K562 (cell line): Measurements from ENCODE around the gene ARF1. TPM values are rescaled to one million over a fixed set of nuclear protein-coding genes. Genes with fewer than 3 reads are reported as not detected.

Experiments
- ATAC-seq: fragments of 200-7000 bp; cut with Tn5 transposase; 3 replicates; pipeline ENCODE4 v1.9.1; 2020; ENCODE audit warnings: moderate library complexity
- BruUV-seq: library from RNA; stranded (reverse); fragments of 400-500 nt; replicated peaks from 2 replicates; lab custom pipeline; 2021; lab: Mats Ljungman, UMichigan
- CTCF ChIA-PET: fragments of 300-600 bp; formaldehyde crosslinking; extraction: SDS; loops from one replicate; lab custom pipeline; 2021; ENCODE audit warnings: low intra/inter-chr PET ratio; lab: Yijun Ruan, JAX
- POLR2A ChIA-PET: fragments of 300-600, 350-650 bp; sonication (Branson Sonifier 250); formaldehyde crosslinking; extraction: SDS; loops from one replicate; lab custom pipeline; 2021; ENCODE audit warnings: antibody characterized with exemption, inconsistent platforms; lab: Yijun Ruan, JAX
- DNase-seq, 4 experiments: peaks; one replicate each; pipeline versions ENCODE4 v3.0.0 to v3.0.0-alpha.2; 2011 to 2018; ENCODE audit warnings: low spot score in 3 of 4, mixed read lengths in 3 of 4; ENCODE audit errors: extremely low read depth in 1 of 4
- FAIRE-seq: peaks from 2 replicates; lab custom pipeline; 2011; peaks lifted over from hg19 to GRCh38; lab: Jason Lieb, UNC
- H2AFZ ChIP-seq: 2 replicates; pipeline ENCODE4 v1.6.0; 2011; ENCODE audit warnings: low read depth, low read length, control low read depth, inconsistent platforms
- H3K27ac ChIP-seq: fragments of 200-600 bp; 3 replicates; pipeline ENCODE4 v1.8.0; 2011; ENCODE audit warnings: low read depth, mild to moderate bottlenecking, control low read depth, inconsistent platforms, low read length, moderate library complexity, mixed read lengths; ENCODE audit errors: extremely low read depth
- H3K27me3 ChIP-seq, 2 experiments: fragments of 300-600 bp in 1 of 2; 2 replicates in 1 of 2; 3 replicates in 1 of 2; pipeline versions ENCODE4 v1.6.0 to v1.8.0; 2011; ENCODE audit warnings: inconsistent platforms in 2 of 2, low read length in 2 of 2, mild to moderate bottlenecking in 1 of 2, mixed read lengths in 1 of 2, moderate library complexity in 1 of 2; ENCODE audit not compliant: control insufficient read depth in 2 of 2, insufficient read depth in 2 of 2
- H3K36me3 ChIP-seq: fragments of 300-600 bp; 3 replicates; pipeline ENCODE4 v1.8.0; 2011; ENCODE audit warnings: mild to moderate bottlenecking, low read length, inconsistent platforms; ENCODE audit not compliant: control insufficient read depth, insufficient read depth
- H3K4me1 ChIP-seq, 2 experiments: fragments of 200-600 bp in 1 of 2; replicated peaks in 1 of 2; 2 replicates in 1 of 2; 3 replicates in 1 of 2; pipeline versions ENCODE4 v1.5.1 to v1.8.0; 2011; ENCODE audit warnings: inconsistent platforms in 2 of 2, low read length in 2 of 2, mild to moderate bottlenecking in 1 of 2, mixed read lengths in 1 of 2, moderate library complexity in 1 of 2; ENCODE audit not compliant: control insufficient read depth in 2 of 2, insufficient read depth in 2 of 2
- H3K4me2 ChIP-seq: 2 replicates; pipeline ENCODE4 v1.6.1; 2011; ENCODE audit warnings: low read length, control low read depth, inconsistent platforms, mixed read lengths; ENCODE audit not compliant: insufficient read depth
- H3K4me3 ChIP-seq: fragments of 200-600 bp; sonication (generic), shearing (Covaris generic); 2 replicates; pipeline ENCODE4 v1.5.1; 2016; ENCODE audit warnings: control low read depth, inconsistent platforms
- H3K79me2 ChIP-seq: fragments of 200-600 bp; 3 replicates; pipeline ENCODE4 v1.8.0; 2011; ENCODE audit warnings: low read length, inconsistent platforms; ENCODE audit not compliant: control insufficient read depth, insufficient read depth
- H3K9ac ChIP-seq, 2 experiments: 2 replicates each; pipeline versions ENCODE4 v1.6.0 to v1.6.1; 2011; ENCODE audit warnings: low read depth in 2 of 2, low read length in 2 of 2, control low read depth in 1 of 2, inconsistent platforms in 1 of 2, mild to moderate bottlenecking in 1 of 2, mixed read lengths in 1 of 2; ENCODE audit not compliant: insufficient read depth in 1 of 2
- H3K9me1 ChIP-seq: one replicate; pipeline ENCODE4 v1.6.0; 2011; ENCODE audit warnings: inconsistent platforms, mild to moderate bottlenecking, low read length, moderate library complexity; ENCODE audit not compliant: control insufficient read depth, insufficient read depth
- H3K9me3 ChIP-seq: replicated peaks from 2 replicates; pipeline ENCODE4 v1.5.1; 2011; ENCODE audit warnings: low read depth, low read length, inconsistent platforms; ENCODE audit not compliant: control insufficient read depth, insufficient read depth
- H4K20me1 ChIP-seq: replicated peaks from 2 replicates; pipeline ENCODE4 v1.6.1; 2011; ENCODE audit warnings: low read length, inconsistent platforms, mixed read lengths; ENCODE audit not compliant: control insufficient read depth, insufficient read depth
- FOXJ3 ChIP-seq: sonication (generic); formaldehyde crosslinking; IDR thresholded peaks from 2 replicates; pipeline ENCODE4 v1.4.0; 2020; ENCODE audit warnings: mild to moderate bottlenecking, missing genetic modification reagents
- JUN ChIP-seq, 2 experiments: sonication (generic) in 1 of 2; formaldehyde crosslinking in 1 of 2; IDR thresholded peaks; 2 replicates each; pipeline versions ENCODE4 v1.6.1 to v1.8.0; 2012 to 2022; ENCODE audit warnings: borderline replicate concordance in 2 of 2, mild to moderate bottlenecking in 2 of 2, improper control_type of control experiment in 1 of 2, low read depth in 1 of 2, low read length in 1 of 2, missing genetic modification reagents in 1 of 2
- POLR2G ChIP-seq: fragments of 200-400 bp; formaldehyde crosslinking; IDR thresholded peaks from 2 replicates; pipeline ENCODE4 v1.6.1; 2017; ENCODE audit warnings: low read depth, mild to moderate bottlenecking, antibody characterized with exemption, low read length, moderate library complexity
- PTBP1 ChIP-seq: fragments of 200-400 bp; formaldehyde crosslinking; IDR thresholded peaks from 2 replicates; pipeline ENCODE4 v1.6.1; 2017; ENCODE audit warnings: low read depth, low read length
- RBFOX2 ChIP-seq: fragments of 200-400 bp; formaldehyde crosslinking; IDR thresholded peaks from 2 replicates; pipeline ENCODE4 v1.6.1; 2017; ENCODE audit warnings: low read depth, mild to moderate bottlenecking, low read length, moderate library complexity
- RBM17 ChIP-seq: fragments of 200-400 bp; formaldehyde crosslinking; IDR thresholded peaks from 2 replicates; pipeline ENCODE4 v1.6.1; 2017; ENCODE audit warnings: low read depth, mild to moderate bottlenecking, low read length, borderline replicate concordance
- TAF15 ChIP-seq: fragments of 200-400 bp; formaldehyde crosslinking; IDR thresholded peaks from 2 replicates; pipeline ENCODE4 v1.6.1; 2017; ENCODE audit warnings: mild to moderate bottlenecking, low read depth, low read length, moderate library complexity
- TFAM ChIP-seq: fragments of 250-450 bp; sonication (Bioruptor Pico); conservative IDR thresholded peaks from 2 replicates; pipeline ENCODE4 v1.5.0; 2021; ENCODE audit warnings: mild to moderate bottlenecking, moderate library complexity
- ZC3H4 ChIP-seq: sonication (generic); formaldehyde crosslinking; IDR thresholded peaks from 2 replicates; pipeline ENCODE4 v1.9.0; 2021; ENCODE audit warnings: missing genetic modification reagents, borderline replicate concordance
- ZNF263 ChIP-seq: sonication (generic); formaldehyde crosslinking; IDR thresholded peaks from 2 replicates; pipeline ENCODE4 v1.8.0; 2022; ENCODE audit warnings: mild to moderate bottlenecking, missing genetic modification reagents, borderline replicate concordance
- WGBS: fragments of 100-300 bp; shearing (Covaris generic); methylation state at CpG from one replicate; pipeline ENCODE4 v1.1.6; 2016; ENCODE audit warnings: low coverage, mixed read lengths; ENCODE audit not compliant: insufficient coverage; ENCODE audit errors: missing lambda C conversion rate; 5-methylcytosine and 5-hydroxymethylcytosine counted together
- in situ Hi-C: fragments of 300-500 bp; cut with MboI; formaldehyde crosslinking; loops from 4 replicates; pipeline ENCODE4 v1.15.0; 2018; ENCODE audit warnings: inconsistent platforms, mixed read lengths
- intact Hi-C: fragments of 100-400 bp; cut with micrococcal nuclease; formaldehyde crosslinking; loops from 2 replicates; pipeline ENCODE4 v1.14.2; 2022
- polyA plus RNA-seq, 8 experiments: library from polyadenylated mRNA; depleted of rRNA in 4 of 8; stranded (reverse) in 5 of 8; unstranded in 3 of 8; fragments of >200 nt; fragmentation: Nextera tagmentation in 2 of 8; fragmentation: Illumina TruSeq in 1 of 8; extraction: Ambion mirVana in 2 of 8; extraction: Trizol in 1 of 8; gene quantifications; 2 replicates each; pipeline versions ENCODE4 v1.2.1 to v1.2.3, GENCODE V29; 2011 to 2014; ENCODE audit warnings: inconsistent platforms in 1 of 8, missing spikeins in 1 of 8
- total RNA-seq, 7 experiments: library from RNA; depleted of rRNA in 6 of 7; stranded (reverse); fragments of >200 nt in 6 of 7; fragmentation: Illumina TruSeq in 2 of 7; extraction: Trizol in 2 of 7; gene quantifications; 2 replicates each; pipeline versions ENCODE4 v1.2.1 to v1.2.3, GENCODE V29; 2011 to 2021; ENCODE audit warnings: low replicate concordance in 1 of 7
- TF ChIP-seq, protein P1 (sequence below): sonication (generic); formaldehyde crosslinking; IDR thresholded peaks from 2 replicates; pipeline ENCODE4 v1.8.1; 2023; ENCODE audit warnings: missing genetic modification reagents, mild to moderate bottlenecking, borderline replicate concordance
- TF ChIP-seq, protein P2 (sequence below): sonication (generic); formaldehyde crosslinking; IDR thresholded peaks from 2 replicates; pipeline ENCODE4 v1.8.0; 2022; ENCODE audit warnings: mild to moderate bottlenecking, missing genetic modification reagents

ARF1 gene
- total and polyA plus RNA-seq, 9 of the 15 experiments (the other 6 are each of a cell fraction or from before 2014, with no cell fraction given) = 69.8 to 593 (median 325) TPM

DNA sequence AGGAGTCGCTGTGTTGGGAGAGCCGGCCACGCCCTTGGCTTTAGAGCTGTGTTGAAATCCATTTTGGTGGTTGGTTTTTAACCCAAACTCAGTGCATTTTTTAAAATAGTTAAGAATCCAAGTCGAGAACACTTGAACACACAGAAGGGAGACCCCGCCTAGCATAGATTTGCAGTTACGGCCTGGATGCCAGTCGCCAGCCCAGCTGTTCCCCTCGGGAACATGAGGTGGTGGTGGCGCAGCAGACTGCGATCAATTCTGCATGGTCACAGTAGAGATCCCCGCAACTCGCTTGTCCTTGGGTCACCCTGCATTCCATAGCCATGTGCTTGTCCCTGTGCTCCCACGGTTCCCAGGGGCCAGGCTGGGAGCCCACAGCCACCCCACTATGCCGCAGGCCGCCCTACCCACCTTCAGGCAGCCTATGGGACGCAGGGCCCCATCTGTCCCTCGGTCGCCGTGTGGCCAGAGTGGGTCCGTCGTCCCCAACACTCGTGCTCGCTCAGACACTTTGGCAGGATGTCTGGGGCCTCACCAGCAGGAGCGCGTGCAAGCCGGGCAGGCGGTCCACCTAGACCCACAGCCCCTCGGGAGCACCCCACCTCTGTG is 15.9 kb downstream of the ARF1 start:
- H3K79me2 ChIP-seq = peaks cover 75% of the 10 kb centered on the region
- TSS peak; percentile 69 for BruUV-seq
- CTCF ChIA-PET = no interaction called here
- peaks cover 4% of the 10 kb centered on the region for H3K9me3 ChIP-seq
- POLR2A ChIA-PET = interaction anchor here (0.6 to 6.0 kb wide), 12 partner anchors 8 to 366 kb away, joined by 3 to 92 read pairs (median 3); partner anchors contain the start of genes ARF1 and MRPL55
- no peak overlapping the region for H3K4me2 ChIP-seq
- no peak for FAIRE-seq
- WGBS = 91% methylated on average over 27 of the region's 28 CpGs
- H2AFZ ChIP-seq = no peak overlapping the region
- no peaks in the 10 kb centered on the region for H3K27me3 ChIP-seq
- ATAC-seq = no peak
- peaks cover 8 to 48% of the 10 kb centered on the region in 2 experiments for H3K4me1 ChIP-seq
- intact Hi-C loops = no loop called here
- no peak overlapping the region for H3K4me3 ChIP-seq
- peaks cover 3% of the 10 kb centered on the region for H3K9me1 ChIP-seq
- peaks cover 59% of the 10 kb centered on the region for H4K20me1 ChIP-seq
- peak in 2 of 4 experiments; percentile 9 to 29 for DNase-seq
- in situ Hi-C loops = no loop called here
- no peak overlapping the region for H3K27ac ChIP-seq
- H3K36me3 ChIP-seq = peaks cover 77% of the 10 kb centered on the region
- H3K9ac ChIP-seq = no peak overlapping the region
- no peak for TF ChIP-seq PTBP1
- TF ChIP-seq RBM17 = no peak
- TF ChIP-seq RBFOX2 = peak; percentile 52
- no peak for TF ChIP-seq ZNF263 (CRISPR knock-in tag)
- TF ChIP-seq, protein P1, sequence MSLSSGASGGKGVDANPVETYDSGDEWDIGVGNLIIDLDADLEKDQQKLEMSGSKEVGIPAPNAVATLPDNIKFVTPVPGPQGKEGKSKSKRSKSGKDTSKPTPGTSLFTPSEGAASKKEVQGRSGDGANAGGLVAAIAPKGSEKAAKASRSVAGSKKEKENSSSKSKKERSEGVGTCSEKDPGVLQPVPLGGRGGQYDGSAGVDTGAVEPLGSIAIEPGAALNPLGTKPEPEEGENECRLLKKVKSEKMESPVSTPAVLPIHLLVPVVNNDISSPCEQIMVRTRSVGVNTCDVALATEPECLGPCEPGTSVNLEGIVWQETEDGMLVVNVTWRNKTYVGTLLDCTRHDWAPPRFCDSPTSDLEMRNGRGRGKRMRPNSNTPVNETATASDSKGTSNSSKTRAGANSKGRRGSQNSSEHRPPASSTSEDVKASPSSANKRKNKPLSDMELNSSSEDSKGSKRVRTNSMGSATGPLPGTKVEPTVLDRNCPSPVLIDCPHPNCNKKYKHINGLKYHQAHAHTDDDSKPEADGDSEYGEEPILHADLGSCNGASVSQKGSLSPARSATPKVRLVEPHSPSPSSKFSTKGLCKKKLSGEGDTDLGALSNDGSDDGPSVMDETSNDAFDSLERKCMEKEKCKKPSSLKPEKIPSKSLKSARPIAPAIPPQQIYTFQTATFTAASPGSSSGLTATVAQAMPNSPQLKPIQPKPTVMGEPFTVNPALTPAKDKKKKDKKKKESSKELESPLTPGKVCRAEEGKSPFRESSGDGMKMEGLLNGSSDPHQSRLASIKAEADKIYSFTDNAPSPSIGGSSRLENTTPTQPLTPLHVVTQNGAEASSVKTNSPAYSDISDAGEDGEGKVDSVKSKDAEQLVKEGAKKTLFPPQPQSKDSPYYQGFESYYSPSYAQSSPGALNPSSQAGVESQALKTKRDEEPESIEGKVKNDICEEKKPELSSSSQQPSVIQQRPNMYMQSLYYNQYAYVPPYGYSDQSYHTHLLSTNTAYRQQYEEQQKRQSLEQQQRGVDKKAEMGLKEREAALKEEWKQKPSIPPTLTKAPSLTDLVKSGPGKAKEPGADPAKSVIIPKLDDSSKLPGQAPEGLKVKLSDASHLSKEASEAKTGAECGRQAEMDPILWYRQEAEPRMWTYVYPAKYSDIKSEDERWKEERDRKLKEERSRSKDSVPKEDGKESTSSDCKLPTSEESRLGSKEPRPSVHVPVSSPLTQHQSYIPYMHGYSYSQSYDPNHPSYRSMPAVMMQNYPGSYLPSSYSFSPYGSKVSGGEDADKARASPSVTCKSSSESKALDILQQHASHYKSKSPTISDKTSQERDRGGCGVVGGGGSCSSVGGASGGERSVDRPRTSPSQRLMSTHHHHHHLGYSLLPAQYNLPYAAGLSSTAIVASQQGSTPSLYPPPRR = no peak
- TF ChIP-seq, protein P2, sequence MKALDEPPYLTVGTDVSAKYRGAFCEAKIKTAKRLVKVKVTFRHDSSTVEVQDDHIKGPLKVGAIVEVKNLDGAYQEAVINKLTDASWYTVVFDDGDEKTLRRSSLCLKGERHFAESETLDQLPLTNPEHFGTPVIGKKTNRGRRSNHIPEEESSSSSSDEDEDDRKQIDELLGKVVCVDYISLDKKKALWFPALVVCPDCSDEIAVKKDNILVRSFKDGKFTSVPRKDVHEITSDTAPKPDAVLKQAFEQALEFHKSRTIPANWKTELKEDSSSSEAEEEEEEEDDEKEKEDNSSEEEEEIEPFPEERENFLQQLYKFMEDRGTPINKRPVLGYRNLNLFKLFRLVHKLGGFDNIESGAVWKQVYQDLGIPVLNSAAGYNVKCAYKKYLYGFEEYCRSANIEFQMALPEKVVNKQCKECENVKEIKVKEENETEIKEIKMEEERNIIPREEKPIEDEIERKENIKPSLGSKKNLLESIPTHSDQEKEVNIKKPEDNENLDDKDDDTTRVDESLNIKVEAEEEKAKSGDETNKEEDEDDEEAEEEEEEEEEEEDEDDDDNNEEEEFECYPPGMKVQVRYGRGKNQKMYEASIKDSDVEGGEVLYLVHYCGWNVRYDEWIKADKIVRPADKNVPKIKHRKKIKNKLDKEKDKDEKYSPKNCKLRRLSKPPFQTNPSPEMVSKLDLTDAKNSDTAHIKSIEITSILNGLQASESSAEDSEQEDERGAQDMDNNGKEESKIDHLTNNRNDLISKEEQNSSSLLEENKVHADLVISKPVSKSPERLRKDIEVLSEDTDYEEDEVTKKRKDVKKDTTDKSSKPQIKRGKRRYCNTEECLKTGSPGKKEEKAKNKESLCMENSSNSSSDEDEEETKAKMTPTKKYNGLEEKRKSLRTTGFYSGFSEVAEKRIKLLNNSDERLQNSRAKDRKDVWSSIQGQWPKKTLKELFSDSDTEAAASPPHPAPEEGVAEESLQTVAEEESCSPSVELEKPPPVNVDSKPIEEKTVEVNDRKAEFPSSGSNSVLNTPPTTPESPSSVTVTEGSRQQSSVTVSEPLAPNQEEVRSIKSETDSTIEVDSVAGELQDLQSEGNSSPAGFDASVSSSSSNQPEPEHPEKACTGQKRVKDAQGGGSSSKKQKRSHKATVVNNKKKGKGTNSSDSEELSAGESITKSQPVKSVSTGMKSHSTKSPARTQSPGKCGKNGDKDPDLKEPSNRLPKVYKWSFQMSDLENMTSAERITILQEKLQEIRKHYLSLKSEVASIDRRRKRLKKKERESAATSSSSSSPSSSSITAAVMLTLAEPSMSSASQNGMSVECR (CRISPR knock-in tag) = no peak
- TF ChIP-seq TAF15 = no peak
- no peak for TF ChIP-seq JUN (IDR thresholded peaks at IDR 0.05; ENCODE audit: borderline replicate concordance, low read depth, low read length)
- no peak for TF ChIP-seq JUN (CRISPR knock-in tag; IDR thresholded peaks at IDR 0.05; ENCODE audit: borderline replicate concordance)
- peak; percentile 72; the same call in 1 of the 2 replicates for TF ChIP-seq ZC3H4 (CRISPR knock-in tag)
- no peak for TF ChIP-seq TFAM
- peak; percentile 69 for TF ChIP-seq POLR2G
- TF ChIP-seq FOXJ3 (CRISPR knock-in tag) = no peak
